Activated B cell treated with CpG ODN at 0.5 μM for 24 hours (primary cell): Measurements from ENCODE around the gene YJEFN3. TPM values are rescaled to one million over a fixed set of nuclear protein-coding genes. Genes with fewer than 3 reads are reported as not detected.
A peak's percentile ranks its signal among the peaks of the same experiment; 100 is the strongest.

ENCODE experiments used
- ATAC-seq: fragments of 200-7000 bp; cut with Tn5 transposase; one replicate; pipeline ENCODE4 v1.10.0; 2021; ENCODE audit warnings: low read depth, mild to moderate bottlenecking, moderate library complexity
- CTCF ChIA-PET: fragments of 350-600 bp; sonication (Branson Sonifier 250); formaldehyde crosslinking; loops from one replicate; lab custom pipeline; 2021; ENCODE audit warnings: antibody characterized with exemption; lab: Charles Lee
- POLR2A ChIA-PET: fragments of 350-600 bp; sonication (Branson Sonifier 250); formaldehyde crosslinking; loops from one replicate; lab custom pipeline; 2021; ENCODE audit warnings: antibody characterized with exemption; lab: Charles Lee
- DNase-seq: peaks from one replicate; pipeline ENCODE4 v3.0.0; 2022
- H3K27ac Mint-ChIP-seq: one replicate; pipeline ENCODE4 v1.8.0; 2020; ENCODE audit warnings: mixed read lengths
- H3K27me3 Mint-ChIP-seq: one replicate; pipeline ENCODE4 v1.8.0; 2021; ENCODE audit warnings: mixed read lengths
- H3K36me3 Mint-ChIP-seq: one replicate; pipeline ENCODE4 v1.8.0; 2021; ENCODE audit warnings: low read depth, mixed read lengths
- H3K4me1 Mint-ChIP-seq: one replicate; pipeline ENCODE4 v1.8.0; 2021; ENCODE audit warnings: mixed read lengths
- H3K4me3 Mint-ChIP-seq: one replicate; pipeline ENCODE4 v1.8.0; 2020; ENCODE audit warnings: mild to moderate bottlenecking, mixed read lengths
- H3K9me3 Mint-ChIP-seq: one replicate; pipeline ENCODE4 v1.8.0; 2020; ENCODE audit warnings: mixed read lengths
- CTCF ChIP-seq: fragments of 200-600 bp; IDR thresholded peaks from one replicate; pipeline ENCODE4 v1.8.0; 2022; ENCODE audit warnings: antibody characterized with exemption, mild to moderate bottlenecking
- intact Hi-C: fragments of 100-400 bp; cut with micrococcal nuclease; formaldehyde crosslinking; loops from one replicate; pipeline ENCODE4 v1.15.1; 2024
- total RNA-seq: library from RNA; stranded (reverse); gene quantifications from 2 replicates; pipeline ENCODE4 v1.2.3, GENCODE V29; 2022

Gene YJEFN3
- total RNA-seq, 1 donor from 2014 or later: 9.1 TPM

DNA sequence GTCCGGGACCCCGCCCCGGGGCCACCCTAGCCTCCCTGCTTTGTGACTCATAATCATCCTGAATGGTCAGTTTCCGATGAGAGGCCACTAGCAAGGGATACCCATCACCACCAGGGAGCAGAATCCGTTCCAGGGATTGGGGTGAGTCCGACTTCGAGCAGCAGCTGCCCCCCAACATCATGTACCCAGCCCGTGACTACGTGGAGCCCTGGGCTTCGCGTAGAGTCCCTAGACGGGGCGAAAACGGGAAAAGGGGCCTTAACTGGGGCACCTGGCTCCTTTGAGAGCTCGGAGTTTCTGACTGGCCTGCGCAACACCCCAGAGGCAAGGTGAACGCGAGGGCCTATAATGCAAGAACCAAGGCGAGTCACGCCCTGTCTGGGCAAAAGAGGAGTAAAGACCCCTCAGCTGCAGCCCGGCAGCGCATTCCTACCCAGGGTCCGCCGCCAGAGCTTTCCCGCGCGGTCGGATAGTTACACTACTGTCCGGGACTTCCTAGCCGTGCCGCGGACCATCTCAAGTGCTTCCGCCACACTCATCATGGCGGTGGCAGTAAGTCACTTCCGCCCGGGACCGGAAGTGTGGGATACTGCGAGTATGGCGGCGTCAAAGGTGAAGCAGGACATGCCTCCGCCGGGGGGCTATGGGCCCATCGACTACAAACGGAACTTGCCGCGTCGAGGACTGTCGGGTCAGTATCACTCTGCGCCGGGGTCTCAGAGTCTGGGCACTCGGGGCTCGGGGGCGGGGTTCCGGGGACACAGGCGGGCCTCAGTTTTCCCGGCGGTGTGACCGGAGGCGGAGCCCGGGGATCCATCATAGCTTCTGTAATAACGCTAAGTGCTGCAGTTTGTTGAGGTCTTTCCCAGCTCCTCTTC lies 12.8 kb upstream of the YJEFN3 start, which contains the start of gene NDUFA13:
TSS of gene NDUFA13 (plus strand) at position 584 of the 878 bp plus-strand sequence. CDS start at position 598, 14 bp downstream.
- peak; percentile 97 for DNase-seq
- no peaks in the 10 kb centered on the region for H3K27me3 Mint-ChIP-seq
- H3K9me3 Mint-ChIP-seq: no peaks in the 10 kb centered on the region
- peak; percentile 90 for ATAC-seq
- CTCF ChIA-PET: interaction anchor here (1.0 to 1.5 kb wide), 2 partner anchors 17 to 110 kb away, joined by 4 to 5 read pairs; partner anchors contain the start of gene GATAD2A
- peak within 1 kb of the TSS; percentile 93 for H3K27ac Mint-ChIP-seq
- intact Hi-C loops: loop anchor here (1.0 to 5.0 kb wide), 8 partner anchors 102 to 1506 kb away; partner anchors contain the start of genes BORCS8, GMIP, MAU2 and PBX4
- H3K4me3 Mint-ChIP-seq: peak within 1 kb of the TSS; percentile 95
- TF ChIP-seq CTCF: no peak
- peaks cover 23% of the 10 kb centered on the region for H3K36me3 Mint-ChIP-seq
- POLR2A ChIA-PET: interaction anchor here (0.5 to 2.1 kb wide), 28 partner anchors 9 to 1990 kb away, joined by 3 to 12 read pairs (median 4); partner anchors contain the start of genes ATP13A1, BORCS8, GATAD2A and NR2C2AP
- H3K4me1 Mint-ChIP-seq: peaks cover 37% of the 10 kb centered on the region

GRCh38 chr19:19517235-19517619 lies 11.5 kb upstream of the YJEFN3 start:
- no peak for ATAC-seq
- TF ChIP-seq CTCF: no peak
- peaks cover 28% of the 10 kb centered on the region for H3K36me3 Mint-ChIP-seq
- H3K27me3 Mint-ChIP-seq: no peaks in the 10 kb centered on the region
- H3K27ac Mint-ChIP-seq: no peak overlapping the region
- CTCF ChIA-PET: no interaction called here
- H3K4me3 Mint-ChIP-seq: peak overlapping the region; percentile 95
- H3K9me3 Mint-ChIP-seq: no peaks in the 10 kb centered on the region
- peaks cover 40% of the 10 kb centered on the region for H3K4me1 Mint-ChIP-seq
- no peak for DNase-seq
- POLR2A ChIA-PET: interaction anchor here (0.6 to 2.0 kb wide), 5 partner anchors 75 to 186 kb away, joined by 3 to 6 read pairs (median 6); partner anchors contain the start of genes ATP13A1 and ZNF101
- intact Hi-C loops: loop anchor here (5.0 kb wide), 2 partner anchors 215 to 1505 kb away; partner anchors contain the start of genes ZNF14 and ZNF430

DNA sequence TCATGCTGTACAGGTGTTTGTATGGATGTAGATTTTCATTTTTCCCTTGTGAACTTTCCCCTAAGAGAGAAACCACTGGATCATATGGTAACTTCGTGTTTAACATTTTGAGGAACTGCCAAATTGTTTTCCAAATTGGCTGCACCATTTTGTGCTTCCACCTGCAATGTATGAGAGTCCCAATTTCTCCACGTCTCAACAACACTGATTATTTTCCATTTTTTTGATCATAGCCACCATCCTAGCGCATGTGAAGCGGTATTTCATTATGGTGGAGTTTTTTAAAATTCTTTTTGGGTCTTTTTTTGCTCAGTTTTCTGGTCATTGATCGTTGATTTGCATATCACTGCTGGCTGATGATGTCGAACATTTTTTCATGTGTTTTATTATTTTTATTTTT lies 7.7 kb upstream of the YJEFN3 start:
- ChIA-PET POLR2A (interaction anchor here (1.1 kb wide), 1 partner anchor 7 kb away, joined by 5 read pairs; no protein-coding TSS in a partner anchor), CTCF (no interaction called here)
- no peak for TF ChIP-seq CTCF
- H3K4me3 Mint-ChIP-seq: no peak overlapping the region
- H3K4me1 Mint-ChIP-seq: peaks cover 53% of the 10 kb centered on the region
- DNase-seq: no peak
- intact Hi-C loops: no loop called here
- no peaks in the 10 kb centered on the region for H3K27me3 Mint-ChIP-seq
- H3K27ac Mint-ChIP-seq: peak overlapping the region; percentile 37
- no peaks in the 10 kb centered on the region for H3K9me3 Mint-ChIP-seq
- ATAC-seq: no peak
- H3K36me3 Mint-ChIP-seq: peaks cover 34% of the 10 kb centered on the region

- ChIA-PET POLR2A (no interaction called here), CTCF (no interaction called here)
- intact Hi-C loops: no loop called here
- peaks cover 45% of the 10 kb centered on the region for H3K36me3 Mint-ChIP-seq
- H3K4me1 Mint-ChIP-seq: peaks cover 49% of the 10 kb centered on the region
- H3K27me3 Mint-ChIP-seq: no peaks in the 10 kb centered on the region
- H3K4me3 Mint-ChIP-seq: no peak overlapping the region
- DNase-seq: no peak
- ATAC-seq: no peak
- H3K9me3 Mint-ChIP-seq: no peaks in the 10 kb centered on the region
- no peak for TF ChIP-seq CTCF
- H3K27ac Mint-ChIP-seq: no peak overlapping the region
Measured at GRCh38 chr19:19523177-19523576, 5.5 kb upstream of the YJEFN3 start.

- DNase-seq (no peak), ATAC-seq (peak; percentile 51)
- intact Hi-C loops: no loop called here
- H3K27me3 Mint-ChIP-seq: no peaks in the 10 kb centered on the region
- peak overlapping the region; percentile 41 for H3K4me3 Mint-ChIP-seq
- ChIA-PET POLR2A (no interaction called here), CTCF (no interaction called here)
- H3K4me1 Mint-ChIP-seq: peaks cover 49% of the 10 kb centered on the region
- H3K9me3 Mint-ChIP-seq: no peaks in the 10 kb centered on the region
- TF ChIP-seq CTCF: no peak
- H3K36me3 Mint-ChIP-seq: peaks cover 48% of the 10 kb centered on the region
- H3K27ac Mint-ChIP-seq: peak overlapping the region; percentile 35
Measured at GRCh38 chr19:19524053-19524452, 4.7 kb upstream of the YJEFN3 start.
